A549 (cell line): Measurements from ENCODE around the gene NFATC3.

Source experiments
- CEBPB ChIP-seq, 2 experiments: fragments of >200 bp in 1 of 2; sonication (Bioruptor Twin) in 1 of 2; formaldehyde crosslinking in 1 of 2; IDR thresholded peaks; 2 replicates each; pipeline ENCODE4 v1.6.1; 2012 to 2016
- CTCF ChIP-seq: fragments of >200 bp; sonication (Bioruptor Twin); formaldehyde crosslinking; IDR thresholded peaks from 3 replicates; pipeline ENCODE4 v1.5.1; 2016
- EP300 ChIP-seq, 2 experiments: fragments of >200 bp; sonication (Bioruptor Twin); formaldehyde crosslinking; IDR thresholded peaks; 2 replicates in 1 of 2; 3 replicates in 1 of 2; pipeline ENCODE4 v1.6.1; 2016 to 2017
- MYC ChIP-seq: IDR thresholded peaks from 2 replicates; pipeline ENCODE4 v1.6.1; 2012; ENCODE audit warnings: mild to moderate bottlenecking, inconsistent platforms, low read length, improper control_type of control experiment, borderline replicate concordance
- NPAS2 ChIP-seq: fragments of 250-450 bp; sonication (Bioruptor Pico); IDR thresholded peaks from 2 replicates; pipeline ENCODE4 v1.8.0; 2022; ENCODE audit warnings: mild to moderate bottlenecking, moderate library complexity, borderline replicate concordance
- RAD21 ChIP-seq, 2 experiments: fragments of >200 bp in 1 of 2; sonication (Bioruptor Twin) in 1 of 2; formaldehyde crosslinking in 1 of 2; IDR thresholded peaks in 1 of 2; conservative IDR thresholded peaks in 1 of 2; 2 replicates in 1 of 2; 3 replicates in 1 of 2; pipeline ENCODE4 v1.6.1; 2012 to 2018; ENCODE audit warnings: inconsistent platforms in 1 of 2
- RFX5 ChIP-seq: fragments of 450-650 bp; IDR thresholded peaks from 2 replicates; pipeline ENCODE4 v1.7.1; 2014; ENCODE audit warnings: antibody characterized with exemption, mild to moderate bottlenecking, moderate library complexity
- USF2 ChIP-seq: fragments of 450-650 bp; IDR thresholded peaks from 2 replicates; pipeline ENCODE4 v1.6.1; 2014; ENCODE audit warnings: antibody characterized with exemption

- TF ChIP-seq CEBPB (IDR thresholded peaks at IDR 0.05) (no peak), USF2 (no peak), EP300 (IDR thresholded peaks at IDR 0.05) (no peak), CTCF (no peak), MYC (no peak), RAD21 (conservative IDR thresholded peaks at IDR 0.05 in 1 of 2, IDR thresholded peaks at IDR 0.05 in 1 of 2) (no peak), NPAS2 (CRISPR knock-in tag) (no peak), RFX5 (no peak)
Measured at GRCh38 chr16:68166264-68166663, 81.1 kb downstream of the NFATC3 start.
